ENCODE measurements around the gene MORN2. TPM values are rescaled to one million over a fixed set of nuclear protein-coding genes. Genes with fewer than 3 reads are reported as not detected.

The MORN2 gene
- total and polyA plus RNA-seq, 2 donors (not counting 3 experiments of a cell fraction or from before 2014, with no cell fraction given) = 11.6 to 15.0 TPM

DNA sequence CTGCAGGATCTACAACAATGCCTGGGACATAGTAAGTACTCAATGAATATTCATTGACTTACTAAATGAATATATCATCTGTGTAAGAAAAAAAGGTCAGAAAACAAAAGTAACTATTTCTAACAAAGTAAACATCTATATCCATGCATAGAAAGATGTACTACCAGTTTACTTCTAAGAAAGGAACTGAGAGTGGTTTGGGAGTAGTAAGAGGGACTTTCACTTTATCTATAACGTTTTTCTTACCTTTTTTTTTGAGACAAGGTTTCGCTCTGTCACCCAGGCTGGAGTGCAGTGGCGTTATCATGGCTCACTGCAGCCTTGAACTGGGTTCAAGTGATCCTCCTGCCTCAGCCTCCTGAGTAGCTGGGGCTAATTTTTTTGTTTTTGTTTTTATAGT lies 25.7 kb upstream of the MORN2 start:
- Histone ChIP-seq H3K9me3 (replicated peaks; ENCODE audit: control insufficient read depth, insufficient read depth, low read length) (no peaks in the 10 kb centered on the region), H3K79me2 (ENCODE audit: control insufficient read depth, insufficient read depth, low read length) (no peaks in the 10 kb centered on the region), H2AFZ (ENCODE audit: low read depth, low read length) (no peak overlapping the region), H3K4me1 (ENCODE audit: control insufficient read depth, extremely low read depth, insufficient read depth, low read length) (no peaks in the 10 kb centered on the region), H3K9me1 (replicated peaks; ENCODE audit: control insufficient read depth, extremely low read depth, insufficient read depth, low read length) (no peaks in the 10 kb centered on the region), H3K9ac (replicated peaks; ENCODE audit: extremely low read depth, insufficient read depth, low read length) (no peak overlapping the region), H3K27ac (ENCODE audit: insufficient read depth, low read depth, low read length) (no peak overlapping the region), H3K27me3 (ENCODE audit: control insufficient read depth in 2 of 2, insufficient read depth in 2 of 2, low read length in 2 of 2) (no peaks in the 10 kb centered on the region), H3K4me3 (replicated peaks in 1 of 3; ENCODE audit: insufficient read depth in 1 of 3, low read depth in 1 of 3, low read length in 3 of 3) (no peak overlapping the region), H3K4me2 (ENCODE audit: insufficient read depth, low read length) (no peak overlapping the region), H4K20me1 (replicated peaks; ENCODE audit: control insufficient read depth, extremely low read depth, insufficient read depth, low read length) (no peaks in the 10 kb centered on the region), H3K36me3 (ENCODE audit: control insufficient read depth in 2 of 2, extremely low read depth in 1 of 2, insufficient read depth in 2 of 2, low read length in 2 of 2) (peaks cover 7 to 12% of the 10 kb centered on the region in 2 experiments)
- FAIRE-seq = no peak
- no peak for DNase-seq (ENCODE audit: low read depth, low spot score)
- TF ChIP-seq, protein P1, sequence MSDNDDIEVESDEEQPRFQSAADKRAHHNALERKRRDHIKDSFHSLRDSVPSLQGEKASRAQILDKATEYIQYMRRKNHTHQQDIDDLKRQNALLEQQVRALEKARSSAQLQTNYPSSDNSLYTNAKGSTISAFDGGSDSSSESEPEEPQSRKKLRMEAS (IDR thresholded peaks at IDR 0.05; ENCODE audit: insufficient read depth, insufficient read length) = no peak
- TF ChIP-seq JUN (IDR thresholded peaks at IDR 0.05; ENCODE audit: borderline replicate concordance, insufficient read depth, insufficient read length, low read depth) (no peak), GATA2 (IDR thresholded peaks at IDR 0.05; ENCODE audit: insufficient read depth, insufficient read length, low read depth, low read length) (no peak), EZH2 (IDR thresholded peaks at IDR 0.05; ENCODE audit: borderline replicate concordance, low read depth, low read length, severe bottlenecking) (no peak), FOS (IDR thresholded peaks at IDR 0.05; ENCODE audit: borderline replicate concordance, insufficient read depth, low read length) (no peak), POLR2AphosphoS5 (IDR thresholded peaks at IDR 0.05; ENCODE audit: insufficient read depth, low read depth, low read length) (no peak), MYC (IDR thresholded peaks at IDR 0.05; ENCODE audit: low read depth, low read length) (no peak), POLR2A (IDR thresholded peaks at IDR 0.05; ENCODE audit: low read depth, low read length) (no peak)
- TF ChIP-seq, protein P2, sequence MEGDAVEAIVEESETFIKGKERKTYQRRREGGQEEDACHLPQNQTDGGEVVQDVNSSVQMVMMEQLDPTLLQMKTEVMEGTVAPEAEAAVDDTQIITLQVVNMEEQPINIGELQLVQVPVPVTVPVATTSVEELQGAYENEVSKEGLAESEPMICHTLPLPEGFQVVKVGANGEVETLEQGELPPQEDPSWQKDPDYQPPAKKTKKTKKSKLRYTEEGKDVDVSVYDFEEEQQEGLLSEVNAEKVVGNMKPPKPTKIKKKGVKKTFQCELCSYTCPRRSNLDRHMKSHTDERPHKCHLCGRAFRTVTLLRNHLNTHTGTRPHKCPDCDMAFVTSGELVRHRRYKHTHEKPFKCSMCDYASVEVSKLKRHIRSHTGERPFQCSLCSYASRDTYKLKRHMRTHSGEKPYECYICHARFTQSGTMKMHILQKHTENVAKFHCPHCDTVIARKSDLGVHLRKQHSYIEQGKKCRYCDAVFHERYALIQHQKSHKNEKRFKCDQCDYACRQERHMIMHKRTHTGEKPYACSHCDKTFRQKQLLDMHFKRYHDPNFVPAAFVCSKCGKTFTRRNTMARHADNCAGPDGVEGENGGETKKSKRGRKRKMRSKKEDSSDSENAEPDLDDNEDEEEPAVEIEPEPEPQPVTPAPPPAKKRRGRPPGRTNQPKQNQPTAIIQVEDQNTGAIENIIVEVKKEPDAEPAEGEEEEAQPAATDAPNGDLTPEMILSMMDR (IDR thresholded peaks at IDR 0.05; ENCODE audit: extremely low read depth in 1 of 2, insufficient read depth in 1 of 2, low read depth in 1 of 2, low read length in 2 of 2) = no peak
- dilution Hi-C loops (cut with MboI; ENCODE audit: extremely low pct_ligation_motif_present, low sequenced_read_pairs) = no loop called here
- CTCF ChIA-PET = no interaction called here
- BruUV-seq (replicated peaks) = no TSS peak
- intact Hi-C loops (cut with micrococcal nuclease) = no loop called here
- POLR2A ChIA-PET = no interaction called here

Data from endothelial cell of umbilical vein (primary cell).